GM21423 (cell line): ENCODE data around the gene PSD4.

Experiments
- ATAC-seq: cut with Tn5 transposase; IDR thresholded peaks from one replicate; pipeline ENCODE4 v1.9.1; 2021; ENCODE audit warnings: mild to moderate bottlenecking, moderate library complexity; ENCODE audit not compliant: unreplicated experiment

The PSD4 gene

GRCh38 chr2:113183264-113183663, 9.5 kb downstream of the PSD4 start:
- no peak for ATAC-seq

- ATAC-seq: no peak
Observed at GRCh38 chr2:113183703-113184102, 9.9 kb downstream of the PSD4 start.

GRCh38 chr2:113184531-113185230, 10.9 kb downstream of the PSD4 start:
- no peak for ATAC-seq

- ATAC-seq: no peak
Observed at GRCh38 chr2:113185664-113186432, 12.1 kb downstream of the PSD4 start.

GRCh38 chr2:113186433-113186796, 12.6 kb downstream of the PSD4 start:
- no peak for ATAC-seq

- no peak for ATAC-seq
Observed at GRCh38 chr2:113187771-113188170, 14.0 kb downstream of the PSD4 start.

- ATAC-seq: no peak
Observed at GRCh38 chr2:113190871-113191270, 17.1 kb downstream of the PSD4 start.

GRCh38 chr2:113192459-113193100, 18.8 kb downstream of the PSD4 start:
- no peak for ATAC-seq

- ATAC-seq: no peak
Observed at GRCh38 chr2:113195923-113196501, 22.2 kb downstream of the PSD4 start.

- no peak for ATAC-seq
Observed at GRCh38 chr2:113196839-113197238, 23.1 kb downstream of the PSD4 start.

GRCh38 chr2:113197347-113198047, 23.7 kb downstream of the PSD4 start:
- ATAC-seq: no peak

GRCh38 chr2:113198048-113198789, 24.4 kb downstream of the PSD4 start:
- no peak for ATAC-seq

GRCh38 chr2:113198790-113199612, 25.2 kb downstream of the PSD4 start:
- peak; percentile 59 for ATAC-seq

GRCh38 chr2:113200236-113200635, 26.5 kb downstream of the PSD4 start:
- no peak for ATAC-seq

- ATAC-seq: no peak
Observed at GRCh38 chr2:113200736-113201490, 27.1 kb downstream of the PSD4 start.

GRCh38 chr2:113201496-113202304, 27.9 kb downstream of the PSD4 start:
- ATAC-seq: no peak

- no peak for ATAC-seq
Observed at GRCh38 chr2:113202305-113203216, 28.8 kb downstream of the PSD4 start.
